Epithelial cell of esophagus (primary cell): ENCODE data around the gene DIPK1B.

ENCODE experiments used
- DNase-seq: peaks from one replicate; pipeline ENCODE4 v3.0.0; 2010; ENCODE audit warnings: low read depth
- H3K4me3 ChIP-seq: 2 replicates; pipeline ENCODE4 v1.5.1; 2011; ENCODE audit warnings: mild to moderate bottlenecking, low read length, control low read depth
- CTCF ChIP-seq: IDR thresholded peaks from 2 replicates; pipeline ENCODE4 v1.5.1; 2011; ENCODE audit warnings: low read depth, mild to moderate bottlenecking, low read length, control low read depth, inconsistent platforms; ENCODE audit not compliant: insufficient read depth; ENCODE audit errors: missing control alignments

The DIPK1B gene

GRCh38 chr9:136740069-136740468, 27.7 kb downstream of the DIPK1B start:
- no peak for DNase-seq

GRCh38 chr9:136740491-136740890, 28.1 kb downstream of the DIPK1B start:
- H3K4me3 ChIP-seq: no peak overlapping the region
- no peak for DNase-seq
- TF ChIP-seq CTCF: no peak

More at GRCh38 chr9:136740069-136740468, 27.7 kb downstream of the DIPK1B start:
- TF ChIP-seq CTCF: no peak
- no peak overlapping the region for H3K4me3 ChIP-seq

GRCh38 chr9:136740971-136741882, 28.9 kb downstream of the DIPK1B start:
- TF ChIP-seq CTCF: no peak
- DNase-seq: no peak
- no peak overlapping the region for H3K4me3 ChIP-seq

GRCh38 chr9:136741883-136742571, 29.7 kb downstream of the DIPK1B start:
- H3K4me3 ChIP-seq: no peak overlapping the region
- TF ChIP-seq CTCF: no peak
- DNase-seq: no peak

- no peak for TF ChIP-seq CTCF
- no peak within 1 kb of the TSS for H3K4me3 ChIP-seq
- no peak for DNase-seq
Observed at GRCh38 chr9:136742591-136743391, 30.4 kb downstream of the DIPK1B start, which contains the start of gene LCN10. Gene LCN10 (minus strand): TSS chr9:136742940. CDS start chr9:136742903, 37 bp downstream.

- DNase-seq: no peak
- no peak for TF ChIP-seq CTCF
Observed at GRCh38 chr9:136743639-136744211, 31.4 kb downstream of the DIPK1B start.

More at GRCh38 chr9:136743639-136744211, 31.4 kb downstream of the DIPK1B start:
- no peak overlapping the region for H3K4me3 ChIP-seq
